Suprapubic skin (tissue), 4 donors: ENCODE data around the gene SLC44A4. TPM values are rescaled to one million over a fixed set of nuclear protein-coding genes. Genes with fewer than 3 reads are reported as not detected.

Experiments
- DNase-seq, 2 donors: peaks; one replicate each; pipeline ENCODE4 v3.0.0-alpha.2; 2019; ENCODE audit warnings: low spot score in 2 of 2
- H3K27ac ChIP-seq: fragments of 200-600 bp; sonication (generic); one replicate; pipeline ENCODE4 v1.5.1; 2019
- H3K27me3 ChIP-seq: fragments of 200-600 bp; sonication (generic); one replicate; pipeline ENCODE4 v1.5.1; 2019
- H3K36me3 ChIP-seq: fragments of 200-600 bp; sonication (generic); one replicate; pipeline ENCODE4 v1.5.1; 2019
- H3K4me1 ChIP-seq: fragments of 200-600 bp; sonication (generic); one replicate; pipeline ENCODE4 v1.5.1; 2019
- H3K4me3 ChIP-seq: fragments of 200-600 bp; sonication (generic); one replicate; pipeline ENCODE4 v1.5.1; 2019; ENCODE audit warnings: mild to moderate bottlenecking
- H3K9me3 ChIP-seq: fragments of 200-600 bp; sonication (generic); one replicate; pipeline ENCODE4 v1.5.1; 2019
- EP300 ChIP-seq: sonication (generic); formaldehyde crosslinking; IDR thresholded peaks from one replicate; pipeline ENCODE4 v1.6.1; 2017; ENCODE audit warnings: antibody characterized with exemption
- POLR2A ChIP-seq, 2 donors: fragments of 450-650 bp; IDR thresholded peaks; one replicate each; pipeline ENCODE4 v1.6.1; 2017; ENCODE audit warnings: antibody characterized with exemption in 2 of 2, mild to moderate bottlenecking in 2 of 2, moderate library complexity in 2 of 2
- POLR2AphosphoS5 ChIP-seq, 3 donors: sonication (generic); formaldehyde crosslinking; IDR thresholded peaks; one replicate each; pipeline ENCODE4 v1.6.1; 2017; ENCODE audit warnings: antibody characterized with exemption in 3 of 3
- WGBS: methylation state at CpG from one replicate; pipeline ENCODE4 v1.1.5; 2018; 5-methylcytosine and 5-hydroxymethylcytosine counted together
- total RNA-seq, 4 donors: library from RNA; depleted of rRNA; stranded (reverse); fragments of >200 nt; gene quantifications; one replicate each; pipeline ENCODE4 v1.1.0, GENCODE V29; 2016
- TF ChIP-seq, protein P1 (sequence below), 2 donors: fragments of 200-600 bp in 1 of 2; fragments of 450-650 bp in 1 of 2; sonication (generic) in 1 of 2; IDR thresholded peaks; one replicate each; pipeline ENCODE4 v1.5.1; 2016 to 2019; ENCODE audit warnings: antibody characterized with exemption in 2 of 2, mild to moderate bottlenecking in 1 of 2, moderate library complexity in 1 of 2

Gene SLC44A4
- total RNA-seq, 4 donors from 2014 or later, result 1.4 to 7.4 (median 4.1) TPM

- Histone ChIP-seq H3K4me3 (no peak overlapping the region), H3K9me3 (no peaks in the 10 kb centered on the region), H3K36me3 (peaks cover 76% of the 10 kb centered on the region), H3K4me1 (peaks cover 10% of the 10 kb centered on the region), H3K27ac (no peak overlapping the region), H3K27me3 (no peaks in the 10 kb centered on the region)
- TF ChIP-seq POLR2AphosphoS5 (IDR thresholded peaks at IDR 0.05), result no peak
- TF ChIP-seq, protein P1, sequence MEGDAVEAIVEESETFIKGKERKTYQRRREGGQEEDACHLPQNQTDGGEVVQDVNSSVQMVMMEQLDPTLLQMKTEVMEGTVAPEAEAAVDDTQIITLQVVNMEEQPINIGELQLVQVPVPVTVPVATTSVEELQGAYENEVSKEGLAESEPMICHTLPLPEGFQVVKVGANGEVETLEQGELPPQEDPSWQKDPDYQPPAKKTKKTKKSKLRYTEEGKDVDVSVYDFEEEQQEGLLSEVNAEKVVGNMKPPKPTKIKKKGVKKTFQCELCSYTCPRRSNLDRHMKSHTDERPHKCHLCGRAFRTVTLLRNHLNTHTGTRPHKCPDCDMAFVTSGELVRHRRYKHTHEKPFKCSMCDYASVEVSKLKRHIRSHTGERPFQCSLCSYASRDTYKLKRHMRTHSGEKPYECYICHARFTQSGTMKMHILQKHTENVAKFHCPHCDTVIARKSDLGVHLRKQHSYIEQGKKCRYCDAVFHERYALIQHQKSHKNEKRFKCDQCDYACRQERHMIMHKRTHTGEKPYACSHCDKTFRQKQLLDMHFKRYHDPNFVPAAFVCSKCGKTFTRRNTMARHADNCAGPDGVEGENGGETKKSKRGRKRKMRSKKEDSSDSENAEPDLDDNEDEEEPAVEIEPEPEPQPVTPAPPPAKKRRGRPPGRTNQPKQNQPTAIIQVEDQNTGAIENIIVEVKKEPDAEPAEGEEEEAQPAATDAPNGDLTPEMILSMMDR (IDR thresholded peaks at IDR 0.05), result no peak
- no peak for TF ChIP-seq POLR2A (IDR thresholded peaks at IDR 0.05)
- TF ChIP-seq EP300, result no peak
- no peak for DNase-seq
- WGBS, result 78% methylated on average over 6 of the region's 6 CpGs
Measured at GRCh38 chr6:31892821-31893220, 14.0 kb upstream of the SLC44A4 start.

- H3K4me3 ChIP-seq, result no peak overlapping the region
- H3K4me1 ChIP-seq, result no peaks in the 10 kb centered on the region
- TF ChIP-seq EP300 (no peak), POLR2A (IDR thresholded peaks at IDR 0.05) (no peak), POLR2AphosphoS5 (IDR thresholded peaks at IDR 0.05) (no peak)
- TF ChIP-seq, protein P1 (IDR thresholded peaks at IDR 0.05), result no peak
- WGBS, result 94% methylated on average over 3 of the region's 3 CpGs
- H3K36me3 ChIP-seq, result peaks cover 100% of the 10 kb centered on the region
- no peaks in the 10 kb centered on the region for H3K27me3 ChIP-seq
- H3K9me3 ChIP-seq, result no peaks in the 10 kb centered on the region
- H3K27ac ChIP-seq, result no peak overlapping the region
- no peak for DNase-seq
Measured at GRCh38 chr6:31889331-31889972, 10.7 kb upstream of the SLC44A4 start.

- H3K27me3 ChIP-seq, result no peaks in the 10 kb centered on the region
- DNase-seq, result no peak
- H3K36me3 ChIP-seq, result peaks cover 100% of the 10 kb centered on the region
- TF ChIP-seq POLR2A (IDR thresholded peaks at IDR 0.05) (no peak), POLR2AphosphoS5 (IDR thresholded peaks at IDR 0.05) (no peak)
- TF ChIP-seq, protein P1 (IDR thresholded peaks at IDR 0.05), result peak in 1 of 2 donors; percentile 75
- no peak overlapping the region for H3K4me3 ChIP-seq
- H3K27ac ChIP-seq, result no peak overlapping the region
- H3K4me1 ChIP-seq, result no peaks in the 10 kb centered on the region
- no peaks in the 10 kb centered on the region for H3K9me3 ChIP-seq
- 74% methylated on average over 26 of the region's 43 CpGs for WGBS
Measured at GRCh38 chr6:31888276-31889258, 9.8 kb upstream of the SLC44A4 start.

DNA sequence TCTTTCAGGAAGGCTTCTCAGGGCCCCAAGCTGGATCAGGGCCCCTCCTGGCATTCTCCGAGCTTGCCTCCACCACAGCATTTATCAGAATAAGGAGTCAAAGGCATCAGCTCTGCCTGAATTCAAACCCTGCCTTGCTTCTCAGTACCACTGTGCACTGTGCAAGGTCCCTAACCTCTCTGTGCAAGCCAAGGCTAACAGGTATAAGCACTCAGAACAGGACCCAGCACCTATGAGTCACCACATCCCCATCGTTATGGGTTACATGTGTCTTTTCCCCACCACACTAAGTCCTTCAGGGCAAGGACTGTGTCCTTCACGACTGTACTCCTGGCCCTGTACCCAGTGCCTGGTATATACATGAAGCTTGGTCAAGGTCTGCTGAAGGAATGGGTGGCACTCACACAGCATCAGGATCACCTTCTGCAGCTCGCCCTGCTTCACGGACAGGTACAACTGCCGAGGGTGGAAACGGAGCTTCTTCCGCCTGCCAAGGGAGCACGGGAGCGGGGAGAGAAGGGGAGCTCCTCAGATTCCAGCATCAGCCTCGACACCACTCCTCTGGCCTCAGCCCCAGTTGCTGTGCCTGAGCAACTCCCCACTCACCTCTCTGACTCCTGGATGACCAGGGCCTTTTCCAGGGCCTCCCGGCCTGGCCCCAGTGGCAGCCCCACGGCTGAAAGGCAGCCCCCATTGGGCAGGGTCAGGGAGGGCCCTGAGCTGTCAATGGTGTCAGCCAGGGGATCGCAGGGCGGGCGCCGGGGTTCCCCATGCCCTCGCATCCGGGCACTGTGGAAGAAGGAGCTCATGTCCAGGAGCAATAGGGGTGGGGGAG, 8.6 kb upstream of the SLC44A4 start:
- TF ChIP-seq POLR2AphosphoS5 (IDR thresholded peaks at IDR 0.05), result no peak
- no peak for TF ChIP-seq POLR2A (IDR thresholded peaks at IDR 0.05)
- no peak for TF ChIP-seq EP300
- TF ChIP-seq, protein P1 (IDR thresholded peaks at IDR 0.05), result no peak
- Histone ChIP-seq H3K36me3 (peaks cover 100% of the 10 kb centered on the region), H3K4me3 (no peak overlapping the region), H3K27me3 (no peaks in the 10 kb centered on the region), H3K27ac (no peak overlapping the region), H3K4me1 (no peaks in the 10 kb centered on the region), H3K9me3 (no peaks in the 10 kb centered on the region)
- DNase-seq, result no peak
- 87% methylated on average over 19 of the region's 19 CpGs for WGBS
